ENCODE measurements around the gene AGO1.
"Not testable (repeated sequence)": the region's sequence is repeated elsewhere in the genome, so short reads cannot be mapped to it uniquely, and the experiment has no call there.

Gene AGO1

DNA sequence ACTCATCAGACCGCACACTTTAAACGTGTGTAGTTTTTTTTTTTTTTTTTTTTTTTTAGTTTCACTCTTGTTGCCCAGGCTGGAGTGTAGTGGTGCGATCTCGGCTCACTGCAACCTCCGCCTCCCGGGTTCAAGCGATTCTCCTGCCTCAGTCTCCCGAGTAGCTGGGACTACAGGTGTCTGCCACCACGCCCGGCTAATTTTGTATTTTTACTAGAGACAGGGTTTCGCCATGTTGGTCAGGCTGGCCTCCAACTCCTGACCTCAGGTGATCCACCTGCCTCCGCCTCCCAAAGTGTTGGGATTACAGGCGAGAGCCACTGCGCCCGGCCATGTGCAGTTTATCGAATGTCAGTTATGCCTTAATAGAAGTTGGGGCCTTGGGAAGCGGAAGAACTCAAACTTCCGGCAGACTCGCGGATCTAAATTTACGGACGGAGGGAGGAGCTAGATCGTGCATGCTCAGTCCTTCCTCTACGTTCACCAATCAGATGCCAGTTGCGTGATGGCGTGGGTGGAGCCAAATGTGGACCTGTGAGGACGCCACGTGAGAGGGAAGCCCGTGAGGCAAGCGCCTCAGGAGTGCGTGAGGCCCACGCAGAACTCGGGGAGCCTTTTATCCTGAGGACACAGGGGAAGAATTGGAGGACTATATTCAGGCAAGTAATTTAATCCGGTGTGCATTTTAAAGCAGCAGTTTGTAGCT lies 13.6 kb upstream of the AGO1 start:
- not testable (repeated sequence) for DNase-seq (ENCODE audit: low spot score)

DNA sequence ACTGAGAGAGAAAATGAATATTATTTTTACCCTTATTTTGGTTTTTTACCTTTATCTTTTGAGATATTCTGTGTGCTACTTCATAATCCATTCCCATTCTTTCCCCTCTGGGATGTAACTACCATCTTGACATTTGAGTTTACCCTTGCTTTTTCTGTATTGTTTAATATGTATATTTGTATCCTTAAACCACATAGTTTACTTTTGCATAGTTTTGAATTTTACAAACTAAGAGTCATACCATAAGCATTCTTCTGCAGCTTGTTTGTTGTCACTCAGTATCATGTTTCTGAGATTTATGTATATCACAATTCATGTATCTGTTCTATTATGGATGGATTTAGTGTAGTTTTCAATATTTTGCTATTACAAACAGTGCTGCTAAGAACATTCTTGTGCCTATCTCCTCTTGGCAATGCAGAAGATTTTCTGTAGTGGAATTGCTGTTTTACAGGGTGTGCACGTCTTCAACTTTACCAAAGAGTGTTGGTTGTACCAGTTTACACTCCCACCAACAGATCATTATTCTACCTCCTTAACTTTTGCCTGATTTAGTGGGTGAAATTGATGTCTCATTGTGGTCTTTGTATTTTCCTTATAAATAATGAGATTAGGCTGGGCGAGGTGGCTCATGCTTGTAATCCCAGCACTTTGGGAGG lies 12.2 kb upstream of the AGO1 start:
- DNase-seq (ENCODE audit: low spot score) = no peak

DNA sequence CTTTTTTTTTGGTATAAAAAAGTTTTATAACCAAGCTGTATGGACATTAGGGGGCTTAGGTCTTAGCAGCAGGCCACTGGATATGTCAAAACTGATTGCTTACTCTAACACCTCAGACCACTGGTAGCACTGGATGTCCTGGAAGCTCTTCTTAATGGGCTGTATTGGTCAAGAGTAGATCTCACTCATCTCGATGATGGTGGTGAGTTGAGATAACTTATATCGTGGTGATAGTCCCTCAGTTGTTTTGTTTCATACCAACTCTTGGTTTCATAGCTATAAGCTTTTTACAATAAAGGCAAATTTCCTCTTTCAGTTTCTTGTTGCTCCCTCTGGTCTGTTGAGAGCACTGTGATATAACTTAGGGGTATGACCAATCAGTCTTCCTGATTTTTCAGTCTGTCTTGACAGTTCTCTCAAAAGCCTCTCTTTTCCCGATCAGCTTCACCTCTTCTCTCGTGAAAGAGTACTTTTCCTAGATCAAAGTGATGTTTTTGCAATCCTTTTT lies 9.7 kb upstream of the AGO1 start:
- no peak for DNase-seq (ENCODE audit: low spot score)

DNA sequence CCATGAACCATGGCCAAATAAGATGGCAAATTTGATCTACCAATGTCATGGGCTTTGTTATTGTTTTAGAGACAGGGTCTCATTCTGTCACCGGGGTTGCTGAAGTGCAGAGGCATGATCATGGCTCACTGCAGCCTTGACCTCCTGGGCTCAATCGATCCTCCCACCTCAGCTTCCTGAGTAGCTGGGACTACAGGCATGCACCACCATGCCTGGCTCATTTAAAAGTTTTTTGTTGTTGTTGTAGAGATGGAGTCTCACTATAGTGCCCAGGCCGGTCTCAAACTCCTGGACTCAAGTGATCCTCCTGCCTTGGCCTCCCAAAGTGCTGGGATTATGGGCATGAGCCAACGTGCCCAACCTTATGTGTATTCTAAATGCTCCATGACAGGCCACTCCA lies 8.9 kb upstream of the AGO1 start:
- DNase-seq (ENCODE audit: low spot score) = not testable (repeated sequence)

DNA sequence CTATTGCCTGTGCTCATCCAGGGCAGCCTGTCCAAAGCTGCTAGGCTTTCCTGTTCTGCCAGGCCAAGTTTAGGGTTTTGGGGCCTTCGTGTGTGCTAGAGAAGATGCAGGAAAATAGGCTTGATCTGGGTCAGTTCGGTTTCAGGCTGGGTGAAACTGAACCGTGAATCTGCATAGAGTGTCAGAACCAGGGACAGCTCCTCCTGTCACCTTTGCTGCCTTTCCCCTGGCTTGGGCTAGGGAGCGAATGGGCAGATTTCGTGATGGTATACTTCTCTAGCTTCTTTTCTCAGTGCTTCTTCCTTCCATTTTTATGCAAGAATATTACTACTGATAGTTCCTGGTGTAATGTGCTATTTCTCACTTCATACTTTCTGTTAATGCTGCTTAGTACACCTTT lies 6.0 kb upstream of the AGO1 start:
- no peak for DNase-seq (ENCODE audit: low spot score)

DNA sequence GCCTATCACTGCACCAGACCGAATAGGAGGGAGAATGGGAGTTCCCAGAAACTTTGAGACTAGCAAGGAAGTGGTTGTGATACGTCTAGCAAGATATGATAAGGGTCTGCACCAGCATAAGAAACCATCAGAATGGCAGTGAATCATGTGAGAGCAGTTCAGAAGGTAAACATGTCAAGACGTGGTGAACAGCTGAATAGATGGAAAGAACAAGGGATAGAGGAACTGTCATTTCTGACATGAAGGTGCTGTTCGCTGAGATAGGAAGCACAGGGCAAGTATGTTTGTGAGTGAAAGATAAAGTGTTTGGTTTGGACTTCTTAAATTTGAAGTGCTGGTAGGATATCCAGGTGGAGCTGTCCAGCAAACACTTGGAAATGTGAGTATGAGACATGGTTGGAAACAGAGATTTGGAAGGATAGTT lies 1.1 kb upstream of the AGO1 start:
- no peak for DNase-seq (ENCODE audit: low spot score)

DNA sequence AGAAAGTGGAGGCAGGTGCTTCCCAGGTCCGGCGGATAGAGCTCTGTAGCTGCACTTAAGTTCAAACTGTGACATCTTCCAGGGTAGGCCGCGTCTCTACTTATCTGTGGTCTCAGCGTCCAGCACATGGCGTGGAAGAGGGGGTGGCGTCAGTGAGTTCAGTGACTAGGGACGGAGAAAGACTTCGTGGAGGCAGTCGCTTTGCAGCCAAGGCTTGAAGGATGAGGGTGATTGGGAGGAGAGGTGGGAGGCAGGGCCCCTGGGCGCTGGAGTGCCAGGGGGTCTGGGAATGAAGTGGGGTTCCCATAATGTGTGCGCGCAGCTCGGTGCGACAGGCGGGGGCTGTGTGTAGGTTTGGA lies 444 bp upstream of the AGO1 start:
- DNase-seq (ENCODE audit: low spot score) = no peak

DNA sequence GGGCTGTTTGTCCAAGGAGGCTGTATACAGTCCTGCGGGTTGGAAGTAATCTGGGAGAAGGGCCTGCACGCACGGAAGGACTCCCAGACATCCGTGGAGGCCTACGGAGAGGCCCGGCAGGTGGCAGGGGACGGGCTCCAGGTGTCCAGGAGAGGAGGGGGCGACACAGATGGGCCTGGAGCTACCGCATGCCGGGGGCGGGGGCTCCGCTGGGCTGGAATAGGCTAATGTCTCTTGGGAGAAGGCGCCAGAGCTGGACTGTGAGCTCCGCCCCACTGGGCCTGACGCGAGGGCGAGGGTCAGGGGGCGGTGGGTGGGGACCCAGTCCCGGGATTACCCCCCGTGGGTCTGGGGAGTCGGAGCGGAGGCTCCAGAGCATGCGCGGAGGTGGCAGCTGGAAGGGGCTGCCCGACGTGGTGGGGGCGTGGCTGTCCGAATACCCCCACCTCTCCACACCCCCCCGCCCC lies 659 bp downstream of the AGO1 start:
- DNase-seq (ENCODE audit: low spot score) = peak; percentile 19

DNA sequence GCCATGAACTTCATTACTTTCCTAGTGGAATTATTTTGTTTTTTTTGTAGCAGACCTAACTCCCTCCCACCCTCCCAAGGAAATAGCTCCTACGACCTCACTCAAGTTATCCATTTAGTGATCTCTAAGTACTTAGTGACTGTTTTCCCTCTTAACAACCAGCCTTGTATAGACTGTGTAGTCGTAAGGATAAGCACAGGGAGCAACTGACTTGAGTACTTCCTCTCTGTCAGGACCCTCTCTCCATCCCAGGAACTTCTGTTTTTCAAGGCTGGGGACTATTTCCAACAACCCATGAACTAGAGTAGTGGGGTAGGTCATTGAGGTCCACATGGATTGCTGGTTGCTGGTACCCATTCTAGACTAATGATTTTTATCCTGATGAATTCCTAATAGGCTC lies 1.9 kb downstream of the AGO1 start:
- DNase-seq (ENCODE audit: low spot score) = no peak

DNA sequence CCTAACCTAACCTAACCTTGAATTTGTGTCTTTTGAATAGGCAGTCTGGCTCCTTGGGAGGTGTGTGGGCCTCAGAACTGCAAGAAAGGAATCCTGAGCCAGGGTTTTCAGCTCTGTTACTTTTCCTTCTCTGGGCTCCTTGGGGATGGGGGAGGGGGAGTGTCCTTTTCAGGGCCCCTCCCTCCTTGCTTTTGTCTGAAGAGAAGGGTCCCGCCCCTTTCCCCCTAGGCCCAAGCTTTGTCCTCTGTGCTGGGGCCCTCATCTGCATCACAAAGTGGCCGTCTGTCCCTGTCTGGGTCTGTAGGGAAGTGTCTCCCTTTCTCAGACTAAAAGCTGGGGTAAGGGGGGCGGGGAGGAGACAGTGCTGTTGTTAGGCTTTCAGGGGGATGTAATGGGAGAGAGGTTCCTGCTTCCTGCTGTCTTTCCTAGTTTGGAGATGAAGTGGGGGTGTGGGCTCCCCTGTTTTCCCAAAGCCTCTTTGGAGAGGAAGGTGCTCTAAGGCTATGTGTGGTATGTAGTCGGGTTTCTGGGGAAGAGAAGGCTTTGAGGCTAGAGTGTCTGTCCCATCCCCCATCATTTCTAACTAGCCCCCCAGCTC lies 3.1 kb downstream of the AGO1 start:
- DNase-seq (ENCODE audit: low spot score) = no peak

DNA sequence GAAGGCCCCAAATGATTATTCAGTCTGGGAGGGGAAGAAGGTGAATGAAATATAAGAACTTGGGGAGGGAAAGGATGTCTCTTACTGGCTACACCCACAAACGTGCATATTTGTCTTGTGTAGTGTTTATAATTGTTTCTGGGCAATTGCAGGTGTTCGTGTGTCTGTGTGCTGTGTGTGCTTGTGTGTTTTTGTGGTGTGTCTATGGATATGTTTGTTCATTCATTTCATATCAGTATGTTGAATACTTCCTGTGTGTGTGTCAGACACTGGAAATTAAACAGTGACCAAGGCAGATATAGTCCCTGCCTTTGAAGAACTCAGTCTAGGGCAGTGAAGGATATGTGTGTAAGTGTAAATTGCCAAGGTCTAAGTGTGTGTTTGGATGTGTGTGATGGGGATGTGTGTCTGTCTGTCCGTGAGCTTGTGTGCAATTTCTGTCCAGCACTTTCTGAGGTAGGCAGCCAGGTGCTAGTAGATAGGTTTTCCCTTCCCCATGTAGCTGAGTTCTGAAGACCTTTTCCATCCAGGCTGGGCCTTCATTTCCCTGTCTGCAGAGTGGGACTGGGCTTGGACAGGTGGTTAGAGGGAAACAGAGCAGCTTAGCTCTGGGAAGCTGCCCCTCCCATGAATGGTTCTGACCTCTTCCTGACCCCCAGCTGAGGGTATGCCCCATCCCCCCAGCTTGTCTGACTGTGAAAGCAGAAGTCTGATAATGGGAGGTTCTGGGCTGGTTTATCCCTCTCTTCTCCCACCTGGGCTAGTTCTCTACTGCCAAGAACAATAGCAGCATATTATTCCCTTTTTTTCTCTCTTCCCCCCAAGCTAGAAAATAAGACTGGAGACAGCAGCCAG lies 3.8 kb downstream of the AGO1 start:
- no peak for DNase-seq (ENCODE audit: low spot score)

DNA sequence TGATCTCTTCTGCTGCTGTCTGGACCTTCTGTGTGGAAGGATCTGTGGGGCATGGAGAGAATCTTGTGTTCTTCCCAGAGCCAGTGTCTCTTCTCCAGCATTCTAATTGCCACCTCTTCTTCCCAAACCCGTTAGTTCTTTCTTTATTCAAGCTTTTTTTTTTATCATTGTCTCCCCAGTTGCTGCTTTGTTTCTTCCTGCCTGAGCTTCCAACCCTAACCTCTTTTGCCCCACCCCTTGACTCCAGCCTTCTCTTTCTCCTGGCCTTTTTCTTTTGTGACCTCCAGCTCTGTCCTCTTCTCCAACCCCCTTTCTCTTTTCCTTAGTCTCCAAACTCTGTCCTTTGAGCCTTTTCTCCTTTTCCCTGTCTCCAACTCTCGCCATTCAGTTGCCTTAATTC lies 4.5 kb downstream of the AGO1 start:
- no peak for DNase-seq (ENCODE audit: low spot score)

DNA sequence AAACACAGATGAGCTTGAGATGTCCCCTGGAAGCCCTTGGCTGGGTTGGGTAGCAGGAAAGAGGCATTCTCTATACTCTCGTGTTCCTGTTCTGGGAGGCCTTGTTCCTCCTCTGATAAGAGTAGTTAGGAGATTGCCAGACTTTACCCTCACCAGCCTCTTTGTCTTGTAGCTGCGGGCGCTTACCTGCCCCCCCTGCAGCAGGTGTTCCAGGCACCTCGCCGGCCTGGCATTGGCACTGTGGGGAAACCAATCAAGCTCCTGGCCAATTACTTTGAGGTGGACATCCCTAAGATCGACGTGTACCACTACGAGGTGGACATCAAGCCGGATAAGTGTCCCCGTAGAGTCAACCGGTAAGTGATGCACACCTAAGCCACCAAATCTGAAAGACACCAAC lies 5.2 kb downstream of the AGO1 start:
- no peak for DNase-seq (ENCODE audit: low spot score)

DNA sequence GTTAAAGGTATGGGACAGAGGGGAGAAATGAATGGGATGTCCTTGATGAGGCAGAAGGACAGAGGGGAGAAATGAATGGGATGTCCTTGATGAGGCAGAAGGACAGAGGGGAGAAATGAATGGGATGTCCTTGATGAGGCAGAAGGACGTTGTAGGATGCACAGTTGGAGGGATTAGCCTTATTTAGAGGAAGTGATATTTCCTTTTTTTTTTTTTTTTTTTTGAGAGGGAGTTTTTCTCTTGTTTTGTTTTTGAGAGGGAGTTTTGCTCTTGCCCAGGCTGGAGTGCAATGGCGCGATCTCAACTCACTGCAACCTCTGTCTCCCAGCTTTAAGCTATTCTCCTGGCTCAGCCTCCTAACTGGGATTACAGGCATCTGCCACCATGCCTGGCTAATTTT lies 6.0 kb downstream of the AGO1 start:
- DNase-seq (ENCODE audit: low spot score) = not testable (repeated sequence)

DNA sequence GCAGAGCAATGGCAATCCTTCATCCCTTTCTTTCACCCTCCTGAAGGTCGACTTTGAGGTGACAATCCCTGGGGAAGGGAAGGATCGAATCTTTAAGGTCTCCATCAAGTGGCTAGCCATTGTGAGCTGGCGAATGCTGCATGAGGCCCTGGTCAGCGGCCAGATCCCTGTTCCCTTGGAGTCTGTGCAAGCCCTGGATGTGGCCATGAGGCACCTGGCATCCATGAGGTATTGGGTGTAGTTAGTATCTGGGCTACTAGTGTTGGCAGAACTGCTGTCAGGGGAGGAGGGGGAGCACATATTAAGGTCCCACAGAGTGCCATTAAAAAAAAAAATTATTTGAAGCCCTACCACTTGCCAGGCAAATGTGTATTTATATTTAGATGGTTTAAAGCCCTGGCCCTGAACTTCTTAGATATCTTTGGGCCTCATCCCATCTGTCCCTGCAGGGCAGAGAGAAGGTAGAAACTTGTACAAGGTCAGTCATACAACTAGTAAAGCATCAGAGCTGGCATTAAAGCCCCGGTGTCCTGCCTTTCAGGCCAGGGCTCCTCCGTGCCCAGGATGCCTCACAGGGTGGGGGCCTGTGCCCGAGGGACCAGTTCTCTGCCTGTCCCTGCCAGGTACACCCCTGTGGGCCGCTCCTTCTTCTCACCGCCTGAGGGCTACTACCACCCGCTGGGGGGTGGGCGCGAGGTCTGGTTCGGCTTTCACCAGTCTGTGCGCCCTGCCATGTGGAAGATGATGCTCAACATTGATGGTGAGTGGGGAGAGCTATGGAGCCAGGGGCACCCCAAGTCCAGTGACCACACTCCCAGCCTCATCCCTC lies 10.3 kb downstream of the AGO1 start:
- DNase-seq (ENCODE audit: low spot score) = no peak

DNA sequence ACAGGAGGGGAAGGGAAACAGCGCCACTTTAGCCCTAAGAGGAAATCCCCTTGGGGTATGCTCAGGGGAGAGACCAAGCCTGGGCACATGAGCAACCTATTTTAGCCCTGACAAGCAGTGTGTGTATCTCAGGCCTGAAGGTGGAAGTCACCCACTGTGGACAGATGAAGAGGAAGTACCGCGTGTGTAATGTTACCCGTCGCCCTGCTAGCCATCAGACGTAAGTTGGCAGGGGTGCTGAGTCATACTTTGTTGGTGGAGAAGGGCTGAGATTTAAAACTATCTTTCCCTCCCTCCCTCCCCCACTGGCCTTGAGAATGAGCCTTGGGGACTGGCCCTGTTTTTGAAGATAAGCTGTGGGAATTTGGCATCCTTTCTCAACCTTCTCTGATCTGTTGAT lies 11.2 kb downstream of the AGO1 start:
- DNase-seq (ENCODE audit: low spot score) = no peak

DNA sequence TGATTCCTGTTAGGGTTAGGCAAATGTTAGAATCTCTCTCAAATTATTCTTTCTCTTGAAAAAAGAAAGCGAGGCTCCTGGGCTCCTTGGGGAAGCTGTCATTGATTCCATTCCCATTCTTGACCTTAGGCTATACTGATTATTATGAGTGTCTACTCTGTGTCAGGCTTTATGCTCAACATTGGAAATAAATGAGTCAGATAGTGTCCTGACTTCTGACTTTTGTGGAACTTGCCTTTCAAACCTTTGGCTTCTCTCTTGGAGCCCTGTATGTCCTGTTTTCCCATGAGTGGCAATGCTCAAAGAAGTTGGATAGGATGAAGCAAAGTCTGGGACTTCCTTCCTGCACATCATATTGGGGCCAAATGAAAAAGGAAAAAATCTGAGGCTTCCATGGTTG lies 11.6 kb downstream of the AGO1 start:
- DNase-seq (ENCODE audit: low spot score) = no peak

DNA sequence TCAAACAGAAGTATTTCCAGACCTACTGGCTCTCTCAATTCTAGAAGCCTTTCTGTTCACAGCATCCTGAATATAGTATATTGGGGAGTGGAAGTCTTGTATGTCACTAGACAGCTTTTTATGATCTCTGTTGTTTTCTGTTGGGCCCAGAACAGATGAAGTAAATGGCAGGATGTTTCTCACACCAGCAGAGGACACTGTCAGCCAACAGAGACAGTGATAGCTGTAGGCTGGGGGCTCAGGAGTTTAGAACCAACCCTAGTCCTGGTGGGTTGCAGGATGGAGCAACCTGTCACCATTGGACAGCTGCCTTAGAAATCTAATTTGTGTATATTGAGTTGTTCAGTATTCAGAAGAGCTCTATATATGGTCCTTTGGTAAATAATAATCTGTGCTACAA lies 16.9 kb downstream of the AGO1 start:
- no peak for DNase-seq (ENCODE audit: low spot score)

DNA sequence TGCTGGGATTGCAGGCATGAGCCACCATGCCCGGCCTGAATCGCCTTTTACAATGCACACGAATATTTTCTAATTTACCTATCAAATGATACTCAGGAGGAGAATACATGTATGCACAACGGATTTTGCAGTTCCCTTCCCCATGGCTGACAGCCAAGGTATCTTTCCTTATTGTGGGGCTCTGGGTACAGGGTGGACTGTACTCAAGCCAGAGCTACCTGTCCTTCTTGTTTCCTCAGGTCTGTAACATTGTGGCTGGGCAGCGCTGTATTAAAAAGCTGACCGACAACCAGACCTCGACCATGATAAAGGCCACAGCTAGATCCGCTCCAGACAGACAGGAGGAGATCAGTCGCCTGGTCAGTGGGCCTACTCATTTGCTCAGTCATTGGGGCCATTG lies 18.2 kb downstream of the AGO1 start:
- no peak for DNase-seq (ENCODE audit: low spot score)

DNA sequence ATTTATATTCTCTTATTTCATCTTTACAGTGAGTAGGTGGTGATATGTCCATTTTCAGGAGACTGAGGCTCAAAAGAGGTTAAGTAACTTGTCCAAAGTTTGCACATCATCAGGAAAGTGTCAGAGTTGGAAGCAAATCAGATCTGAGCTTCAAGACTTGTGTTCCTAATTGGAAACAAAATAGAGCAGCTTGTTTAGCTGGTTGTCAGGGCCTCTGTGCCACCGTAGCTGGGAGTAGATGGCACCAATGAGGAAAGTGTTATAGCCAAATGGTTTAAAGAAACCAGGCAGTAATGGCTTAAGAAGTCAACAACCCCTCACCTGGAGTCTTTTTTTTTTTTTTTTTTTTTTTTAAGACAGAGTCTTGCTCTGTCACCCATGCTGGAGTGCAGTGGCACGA lies 19.7 kb downstream of the AGO1 start:
- no peak for DNase-seq (ENCODE audit: low spot score)

DNA sequence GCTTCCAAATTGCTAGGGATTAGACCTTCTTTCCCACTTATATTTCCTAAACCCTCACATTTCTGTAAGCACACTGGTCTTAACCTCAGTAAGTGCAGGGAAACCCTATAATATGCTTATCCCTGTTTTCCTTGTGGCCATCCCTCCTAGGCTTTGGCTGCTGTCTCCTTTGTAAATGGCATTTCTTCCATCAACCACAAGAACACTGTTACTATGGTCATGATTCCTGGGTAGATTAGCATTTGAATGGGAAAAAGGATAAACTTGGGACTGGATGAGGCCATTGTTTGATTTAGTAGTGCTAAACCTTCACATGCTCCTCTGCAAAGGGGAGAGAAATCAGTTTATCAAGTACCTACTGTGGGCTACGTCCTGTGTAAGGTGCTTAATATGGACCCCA lies 31.7 kb downstream of the AGO1 start:
- DNase-seq (ENCODE audit: low spot score) = no peak

DNA sequence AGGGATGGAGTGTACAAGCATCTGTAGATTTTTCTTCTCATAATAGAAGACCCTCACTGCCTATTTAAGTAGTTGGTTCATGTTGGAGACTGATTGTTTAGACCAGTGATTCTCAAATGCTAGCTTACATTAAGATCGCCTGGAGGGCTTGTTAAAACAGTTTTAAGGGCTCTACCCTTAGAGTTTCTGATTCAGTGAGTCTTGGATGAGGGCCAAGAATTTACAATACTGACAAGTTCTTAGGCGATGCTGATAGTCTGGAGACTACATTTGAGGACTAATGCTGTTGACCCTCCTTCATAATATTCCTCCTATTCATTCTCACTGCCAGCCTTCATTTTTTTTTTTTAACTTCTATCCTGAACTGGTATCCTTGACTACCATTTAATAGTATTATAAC lies 32.7 kb downstream of the AGO1 start:
- DNase-seq (ENCODE audit: low spot score) = no peak

All from CD4-positive, alpha-beta T cell treated with Interleukin-6 at 100 ng/mL for 8 hours (primary cell).